WTC11 (cell line): Measurements from ENCODE around the gene ATN1.

ENCODE experiments used
- CBFB ChIP-seq: sonication (generic); formaldehyde crosslinking; IDR thresholded peaks from 2 replicates; pipeline ENCODE4 v1.8.1; 2022; ENCODE audit warnings: mild to moderate bottlenecking, low read depth, missing genetic modification reagents
- FOXP1 ChIP-seq: sonication (generic); formaldehyde crosslinking; IDR thresholded peaks from 2 replicates; pipeline ENCODE4 v1.8.0; 2022; ENCODE audit warnings: missing genetic modification reagents, mild to moderate bottlenecking, moderate library complexity, borderline replicate concordance
- NFYB ChIP-seq: sonication (generic); formaldehyde crosslinking; conservative IDR thresholded peaks from 2 replicates; pipeline ENCODE4 v1.8.0; 2022; ENCODE audit warnings: low read depth, missing genetic modification reagents
- NR1H2 ChIP-seq: sonication (generic); formaldehyde crosslinking; IDR thresholded peaks from 2 replicates; pipeline ENCODE4 v1.9.0; 2021; ENCODE audit warnings: mild to moderate bottlenecking, moderate library complexity, missing genetic modification reagents
- TCF7 ChIP-seq: sonication (generic); formaldehyde crosslinking; IDR thresholded peaks from 2 replicates; pipeline ENCODE4 v1.8.0; 2022; ENCODE audit warnings: mild to moderate bottlenecking, low read depth, missing genetic modification reagents, moderate library complexity
- TF ChIP-seq, protein P1 (sequence below): fragments of 200-600 bp; IDR thresholded peaks from 2 replicates; pipeline ENCODE4 v1.8.0; 2022; ENCODE audit warnings: antibody characterized with exemption
- TF ChIP-seq, protein P2 (sequence below): sonication (generic); formaldehyde crosslinking; conservative IDR thresholded peaks from 2 replicates; pipeline ENCODE4 v1.8.1; 2022; ENCODE audit warnings: mild to moderate bottlenecking, missing genetic modification reagents
- TF ChIP-seq, protein P3 (sequence below): sonication (generic); formaldehyde crosslinking; IDR thresholded peaks from 2 replicates; pipeline ENCODE4 v1.8.0; 2022; ENCODE audit warnings: mild to moderate bottlenecking, missing genetic modification reagents

DNA sequence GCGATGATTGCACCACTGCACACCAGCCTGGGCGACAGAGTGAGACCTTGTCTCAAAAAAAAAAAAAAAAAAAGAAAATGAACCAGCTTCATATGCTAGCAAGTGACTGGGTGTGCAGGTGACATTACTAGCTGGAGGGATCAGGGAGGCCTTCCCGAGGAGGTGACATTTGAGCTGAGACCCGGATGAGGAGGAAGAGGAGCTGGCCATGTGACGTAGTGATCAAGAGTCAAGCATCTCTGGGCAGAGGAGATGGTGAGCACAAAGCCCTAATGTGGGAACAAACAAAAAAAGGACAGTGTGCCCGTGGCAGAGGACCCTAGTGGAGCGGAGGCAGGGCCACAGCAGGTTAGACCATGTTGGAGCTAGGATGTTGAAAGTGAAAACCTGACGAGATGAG lies 19.9 kb downstream of the ATN1 start:
- TF ChIP-seq, protein P1, sequence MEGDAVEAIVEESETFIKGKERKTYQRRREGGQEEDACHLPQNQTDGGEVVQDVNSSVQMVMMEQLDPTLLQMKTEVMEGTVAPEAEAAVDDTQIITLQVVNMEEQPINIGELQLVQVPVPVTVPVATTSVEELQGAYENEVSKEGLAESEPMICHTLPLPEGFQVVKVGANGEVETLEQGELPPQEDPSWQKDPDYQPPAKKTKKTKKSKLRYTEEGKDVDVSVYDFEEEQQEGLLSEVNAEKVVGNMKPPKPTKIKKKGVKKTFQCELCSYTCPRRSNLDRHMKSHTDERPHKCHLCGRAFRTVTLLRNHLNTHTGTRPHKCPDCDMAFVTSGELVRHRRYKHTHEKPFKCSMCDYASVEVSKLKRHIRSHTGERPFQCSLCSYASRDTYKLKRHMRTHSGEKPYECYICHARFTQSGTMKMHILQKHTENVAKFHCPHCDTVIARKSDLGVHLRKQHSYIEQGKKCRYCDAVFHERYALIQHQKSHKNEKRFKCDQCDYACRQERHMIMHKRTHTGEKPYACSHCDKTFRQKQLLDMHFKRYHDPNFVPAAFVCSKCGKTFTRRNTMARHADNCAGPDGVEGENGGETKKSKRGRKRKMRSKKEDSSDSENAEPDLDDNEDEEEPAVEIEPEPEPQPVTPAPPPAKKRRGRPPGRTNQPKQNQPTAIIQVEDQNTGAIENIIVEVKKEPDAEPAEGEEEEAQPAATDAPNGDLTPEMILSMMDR: no peak
- TF ChIP-seq NFYB (no peak), FOXP1 (no peak), CBFB (CRISPR knock-in tag) (no peak), TCF7 (CRISPR knock-in tag) (no peak), NR1H2 (no peak)
- TF ChIP-seq, protein P2, sequence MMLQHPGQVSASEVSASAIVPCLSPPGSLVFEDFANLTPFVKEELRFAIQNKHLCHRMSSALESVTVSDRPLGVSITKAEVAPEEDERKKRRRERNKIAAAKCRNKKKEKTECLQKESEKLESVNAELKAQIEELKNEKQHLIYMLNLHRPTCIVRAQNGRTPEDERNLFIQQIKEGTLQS (CRISPR knock-in tag): no peak
- TF ChIP-seq, protein P3, sequence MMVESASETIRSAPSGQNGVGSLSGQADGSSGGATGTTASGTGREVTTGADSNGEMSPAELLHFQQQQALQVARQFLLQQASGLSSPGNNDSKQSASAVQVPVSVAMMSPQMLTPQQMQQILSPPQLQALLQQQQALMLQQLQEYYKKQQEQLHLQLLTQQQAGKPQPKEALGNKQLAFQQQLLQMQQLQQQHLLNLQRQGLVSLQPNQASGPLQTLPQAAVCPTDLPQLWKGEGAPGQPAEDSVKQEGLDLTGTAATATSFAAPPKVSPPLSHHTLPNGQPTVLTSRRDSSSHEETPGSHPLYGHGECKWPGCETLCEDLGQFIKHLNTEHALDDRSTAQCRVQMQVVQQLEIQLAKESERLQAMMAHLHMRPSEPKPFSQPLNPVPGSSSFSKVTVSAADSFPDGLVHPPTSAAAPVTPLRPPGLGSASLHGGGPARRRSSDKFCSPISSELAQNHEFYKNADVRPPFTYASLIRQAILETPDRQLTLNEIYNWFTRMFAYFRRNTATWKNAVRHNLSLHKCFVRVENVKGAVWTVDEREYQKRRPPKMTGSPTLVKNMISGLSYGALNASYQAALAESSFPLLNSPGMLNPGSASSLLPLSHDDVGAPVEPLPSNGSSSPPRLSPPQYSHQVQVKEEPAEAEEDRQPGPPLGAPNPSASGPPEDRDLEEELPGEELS (CRISPR knock-in tag): no peak
